GM23338 (cell line): ENCODE data around the gene PEX11A. TPM values are rescaled to one million over a fixed set of nuclear protein-coding genes. Genes with fewer than 3 reads are reported as not detected.
A peak's percentile ranks its signal among the peaks of the same experiment; 100 is the strongest.

Experiments
- ATAC-seq: fragments of 200-7000 bp; cut with Tn5 transposase; 3 replicates; pipeline ENCODE4 v1.9.1; 2020
- DNase-seq: peaks from one replicate; pipeline ENCODE4 v3.0.0-alpha.2; 2015; ENCODE audit warnings: low spot score
- H2AFZ ChIP-seq: fragments of 200-600 bp; sonication (generic); 2 replicates; pipeline ENCODE4 v1.8.0; 2016; ENCODE audit warnings: antibody characterized with exemption, mild to moderate bottlenecking, moderate library complexity
- H3F3A ChIP-seq: fragments of 200-600 bp; sonication (generic); replicated peaks from 2 replicates; pipeline ENCODE4 v1.8.0; 2017; ENCODE audit warnings: antibody characterized with exemption, mixed run types, low read depth
- H3K27ac ChIP-seq: fragments of 200-600 bp; sonication (generic); 2 replicates; pipeline ENCODE4 v1.6.1; 2016; ENCODE audit warnings: low read depth
- H3K27me3 ChIP-seq: fragments of 200-600 bp; sonication (generic); 2 replicates; pipeline ENCODE4 v1.8.0; 2016; ENCODE audit warnings: mild to moderate bottlenecking, mixed run types, moderate library complexity; ENCODE audit not compliant: insufficient read depth
- H3K36me3 ChIP-seq: fragments of 200-600 bp; sonication (generic); 2 replicates; pipeline ENCODE4 v1.8.0; 2016; ENCODE audit warnings: mild to moderate bottlenecking; ENCODE audit not compliant: insufficient read depth
- H3K4me1 ChIP-seq: fragments of 200-600 bp; sonication (generic); 2 replicates; pipeline ENCODE4 v1.8.0; 2016; ENCODE audit warnings: mild to moderate bottlenecking, moderate library complexity; ENCODE audit not compliant: insufficient read depth
- H3K4me2 ChIP-seq: fragments of 200-600 bp; sonication (generic); 2 replicates; pipeline ENCODE4 v1.7.1; 2017; ENCODE audit warnings: mixed run types
- H3K4me3 ChIP-seq: fragments of 200-600 bp; sonication (generic); 2 replicates; pipeline ENCODE4 v1.6.1; 2016; ENCODE audit warnings: mixed run types
- H3K79me2 ChIP-seq: fragments of 200-600 bp; sonication (generic); replicated peaks from 2 replicates; pipeline ENCODE4 v1.8.0; 2017; ENCODE audit warnings: mild to moderate bottlenecking; ENCODE audit not compliant: insufficient read depth
- H3K9me2 ChIP-seq: fragments of 200-600 bp; sonication (generic); 2 replicates; pipeline ENCODE4 v1.8.0; 2017; ENCODE audit not compliant: insufficient read depth
- H4K20me1 ChIP-seq: fragments of 200-600 bp; sonication (generic); replicated peaks from 2 replicates; pipeline ENCODE4 v1.8.0; 2017; ENCODE audit warnings: mild to moderate bottlenecking; ENCODE audit not compliant: insufficient read depth
- H3K27ac Mint-ChIP-seq: 2 replicates; pipeline ENCODE4 v1.8.0; 2020; ENCODE audit warnings: inconsistent platforms, mild to moderate bottlenecking, moderate library complexity, mixed read lengths
- H3K27me3 Mint-ChIP-seq: 3 replicates; pipeline ENCODE4 v1.8.0; 2022; ENCODE audit warnings: low read depth, mild to moderate bottlenecking, moderate library complexity, mixed read lengths, inconsistent platforms; ENCODE audit not compliant: insufficient read depth, poor library complexity
- H3K36me3 Mint-ChIP-seq: 3 replicates; pipeline ENCODE4 v1.8.0; 2021; ENCODE audit warnings: low read depth, mild to moderate bottlenecking, inconsistent platforms, moderate library complexity, mixed read lengths
- H3K4me1 Mint-ChIP-seq: 3 replicates; pipeline ENCODE4 v1.8.0; 2020; ENCODE audit warnings: mild to moderate bottlenecking, inconsistent platforms, mixed read lengths
- H3K4me3 Mint-ChIP-seq: 3 replicates; pipeline ENCODE4 v1.8.0; 2021; ENCODE audit warnings: moderate library complexity, mild to moderate bottlenecking, inconsistent platforms, mixed read lengths
- H3K9me3 Mint-ChIP-seq: 3 replicates; pipeline ENCODE4 v1.8.0; 2020; ENCODE audit warnings: moderate library complexity, mild to moderate bottlenecking, inconsistent platforms, mixed read lengths
- CREB1 ChIP-seq: fragments of 250-450 bp; sonication (Bioruptor Pico); IDR thresholded peaks from 2 replicates; pipeline ENCODE4 v1.5.0; 2020; ENCODE audit warnings: low read depth, mild to moderate bottlenecking, moderate library complexity
- POLR2AphosphoS5 ChIP-seq: IDR thresholded peaks from 2 replicates; pipeline ENCODE4 v1.6.1; 2016; ENCODE audit warnings: antibody characterized with exemption, low read depth
- ZNF331 ChIP-seq: fragments of 250-450 bp; sonication (Bioruptor Pico); IDR thresholded peaks from 2 replicates; pipeline ENCODE4 v1.5.0; 2020; ENCODE audit warnings: low read depth, mild to moderate bottlenecking, moderate library complexity
- polyA plus RNA-seq: library from polyadenylated mRNA; unstranded; fragments of >200 nt; fragmentation: Nextera tagmentation; extraction: Ambion mirVana; gene quantifications from 2 replicates; pipeline ENCODE4 v1.2.1, GENCODE V29; 2016
- total RNA-seq: library from RNA; depleted of rRNA; stranded (reverse); fragments of >200 nt; shearing (Covaris generic); gene quantifications from 2 replicates; pipeline ENCODE4 v1.2.3, GENCODE V29; 2014
- TF ChIP-seq, protein P1 (sequence below): IDR thresholded peaks from 2 replicates; pipeline ENCODE4 v1.6.1; 2016; ENCODE audit warnings: antibody characterized with exemption
- TF ChIP-seq, protein P2 (sequence below): fragments of 250-450 bp; sonication (Bioruptor Pico); IDR thresholded peaks from 2 replicates; pipeline ENCODE4 v1.5.0; 2020; ENCODE audit warnings: mild to moderate bottlenecking, moderate library complexity

Gene PEX11A
- total and polyA plus RNA-seq, 2 experiments from 2014 or later: 2.1 to 4.8 TPM

DNA sequence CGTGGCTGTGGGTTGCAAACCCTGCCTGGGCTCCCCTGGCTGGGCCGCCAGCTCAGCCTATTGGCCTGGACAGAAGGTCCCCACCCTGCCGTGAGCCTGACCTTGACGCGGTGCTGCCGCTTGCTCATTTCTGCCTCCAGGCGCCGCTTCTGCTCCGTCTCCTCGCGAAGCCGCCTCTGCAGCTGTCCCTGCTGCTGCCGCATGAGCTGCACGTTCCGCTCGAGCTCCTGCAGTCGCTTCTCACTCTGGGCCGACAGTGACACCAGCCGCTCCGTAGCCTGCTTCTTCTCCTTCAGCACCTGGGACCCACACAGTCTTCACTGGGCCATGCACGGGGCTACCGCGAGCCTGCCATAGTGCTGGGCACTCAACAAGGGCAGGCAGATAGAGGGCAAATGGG, 57.0 kb downstream of the PEX11A start:
- TF ChIP-seq CREB1 (CRISPR knock-in tag): no peak
- no peak for TF ChIP-seq POLR2AphosphoS5
- TF ChIP-seq, protein P1, sequence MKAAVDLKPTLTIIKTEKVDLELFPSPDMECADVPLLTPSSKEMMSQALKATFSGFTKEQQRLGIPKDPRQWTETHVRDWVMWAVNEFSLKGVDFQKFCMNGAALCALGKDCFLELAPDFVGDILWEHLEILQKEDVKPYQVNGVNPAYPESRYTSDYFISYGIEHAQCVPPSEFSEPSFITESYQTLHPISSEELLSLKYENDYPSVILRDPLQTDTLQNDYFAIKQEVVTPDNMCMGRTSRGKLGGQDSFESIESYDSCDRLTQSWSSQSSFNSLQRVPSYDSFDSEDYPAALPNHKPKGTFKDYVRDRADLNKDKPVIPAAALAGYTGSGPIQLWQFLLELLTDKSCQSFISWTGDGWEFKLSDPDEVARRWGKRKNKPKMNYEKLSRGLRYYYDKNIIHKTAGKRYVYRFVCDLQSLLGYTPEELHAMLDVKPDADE: no peak
- Histone ChIP-seq H3K4me3 (no peak overlapping the region), H3K9me2 (no peaks in the 10 kb centered on the region), H3K27ac (no peak overlapping the region), H3K27me3 (no peaks in the 10 kb centered on the region), H3K4me1 (no peaks in the 10 kb centered on the region), H3F3A (no peaks in the 10 kb centered on the region), H4K20me1 (no peaks in the 10 kb centered on the region; the same call in 1 of the 2 replicates), H2AFZ (no peak overlapping the region), H3K4me2 (no peak overlapping the region), H3K79me2 (no peaks in the 10 kb centered on the region), H3K36me3 (peaks cover 29% of the 10 kb centered on the region)
- Mint-ChIP-seq H3K27me3 (peaks cover 36% of the 10 kb centered on the region), H3K9me3 (peaks cover 63% of the 10 kb centered on the region), H3K27ac (no peak overlapping the region), H3K36me3 (peaks cover 80% of the 10 kb centered on the region), H3K4me3 (no peak overlapping the region), H3K4me1 (no peaks in the 10 kb centered on the region)
- ATAC-seq (no peak), DNase-seq (no peak)

DNA sequence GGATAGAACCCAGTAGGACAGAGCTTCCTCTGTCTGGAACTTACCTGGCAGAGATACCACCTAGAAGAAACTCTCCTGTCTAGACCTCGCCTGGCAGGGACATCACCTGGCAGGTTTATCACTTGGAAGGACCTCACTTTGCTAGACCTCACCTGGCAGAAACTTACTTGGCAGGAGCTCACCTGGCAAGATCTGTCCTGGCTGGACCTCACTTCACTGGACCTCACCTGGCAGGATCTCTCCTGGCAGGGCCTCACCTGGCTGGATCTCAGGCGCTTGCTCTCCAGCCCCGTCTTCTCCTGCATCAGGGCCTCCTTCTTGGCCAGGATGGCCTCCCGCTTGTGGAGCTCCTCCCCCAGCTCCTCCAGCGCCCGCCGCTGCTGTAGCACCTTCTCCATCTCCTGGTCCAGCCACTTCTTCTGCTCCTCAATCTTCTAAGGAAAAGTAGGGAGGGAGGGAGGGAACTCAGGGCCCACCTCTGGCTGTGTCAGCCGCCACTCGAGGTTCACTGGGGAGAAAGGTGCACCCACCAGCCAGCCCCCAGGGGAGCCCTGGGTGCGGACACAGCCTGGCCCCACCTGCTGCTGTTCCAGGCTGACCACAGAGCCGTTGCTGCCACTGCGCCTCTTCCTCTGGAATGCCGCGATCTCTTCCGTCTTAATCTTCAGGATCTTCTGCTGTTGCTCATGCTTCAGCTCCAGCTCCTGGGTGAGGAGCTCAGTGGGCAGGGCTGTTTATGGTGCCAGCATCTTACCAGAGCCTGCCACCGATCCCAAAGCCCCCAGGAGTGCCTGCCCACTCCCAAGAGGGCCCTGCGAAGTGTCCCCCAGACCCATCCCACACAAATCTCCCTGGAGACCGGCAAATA, 57.8 kb downstream of the PEX11A start:
- peaks cover 35% of the 10 kb centered on the region for H3K36me3 ChIP-seq
- H3K4me3 Mint-ChIP-seq: no peak overlapping the region
- no peaks in the 10 kb centered on the region for H3K79me2 ChIP-seq
- no peak overlapping the region for H3K27ac Mint-ChIP-seq
- DNase-seq (no peak), ATAC-seq (no peak)
- H3K4me3 ChIP-seq: no peak overlapping the region
- TF ChIP-seq POLR2AphosphoS5 (peak; percentile 15; the same call in 1 of the 2 replicates), ZNF331 (CRISPR knock-in tag) (no peak)
- TF ChIP-seq, protein P2, sequence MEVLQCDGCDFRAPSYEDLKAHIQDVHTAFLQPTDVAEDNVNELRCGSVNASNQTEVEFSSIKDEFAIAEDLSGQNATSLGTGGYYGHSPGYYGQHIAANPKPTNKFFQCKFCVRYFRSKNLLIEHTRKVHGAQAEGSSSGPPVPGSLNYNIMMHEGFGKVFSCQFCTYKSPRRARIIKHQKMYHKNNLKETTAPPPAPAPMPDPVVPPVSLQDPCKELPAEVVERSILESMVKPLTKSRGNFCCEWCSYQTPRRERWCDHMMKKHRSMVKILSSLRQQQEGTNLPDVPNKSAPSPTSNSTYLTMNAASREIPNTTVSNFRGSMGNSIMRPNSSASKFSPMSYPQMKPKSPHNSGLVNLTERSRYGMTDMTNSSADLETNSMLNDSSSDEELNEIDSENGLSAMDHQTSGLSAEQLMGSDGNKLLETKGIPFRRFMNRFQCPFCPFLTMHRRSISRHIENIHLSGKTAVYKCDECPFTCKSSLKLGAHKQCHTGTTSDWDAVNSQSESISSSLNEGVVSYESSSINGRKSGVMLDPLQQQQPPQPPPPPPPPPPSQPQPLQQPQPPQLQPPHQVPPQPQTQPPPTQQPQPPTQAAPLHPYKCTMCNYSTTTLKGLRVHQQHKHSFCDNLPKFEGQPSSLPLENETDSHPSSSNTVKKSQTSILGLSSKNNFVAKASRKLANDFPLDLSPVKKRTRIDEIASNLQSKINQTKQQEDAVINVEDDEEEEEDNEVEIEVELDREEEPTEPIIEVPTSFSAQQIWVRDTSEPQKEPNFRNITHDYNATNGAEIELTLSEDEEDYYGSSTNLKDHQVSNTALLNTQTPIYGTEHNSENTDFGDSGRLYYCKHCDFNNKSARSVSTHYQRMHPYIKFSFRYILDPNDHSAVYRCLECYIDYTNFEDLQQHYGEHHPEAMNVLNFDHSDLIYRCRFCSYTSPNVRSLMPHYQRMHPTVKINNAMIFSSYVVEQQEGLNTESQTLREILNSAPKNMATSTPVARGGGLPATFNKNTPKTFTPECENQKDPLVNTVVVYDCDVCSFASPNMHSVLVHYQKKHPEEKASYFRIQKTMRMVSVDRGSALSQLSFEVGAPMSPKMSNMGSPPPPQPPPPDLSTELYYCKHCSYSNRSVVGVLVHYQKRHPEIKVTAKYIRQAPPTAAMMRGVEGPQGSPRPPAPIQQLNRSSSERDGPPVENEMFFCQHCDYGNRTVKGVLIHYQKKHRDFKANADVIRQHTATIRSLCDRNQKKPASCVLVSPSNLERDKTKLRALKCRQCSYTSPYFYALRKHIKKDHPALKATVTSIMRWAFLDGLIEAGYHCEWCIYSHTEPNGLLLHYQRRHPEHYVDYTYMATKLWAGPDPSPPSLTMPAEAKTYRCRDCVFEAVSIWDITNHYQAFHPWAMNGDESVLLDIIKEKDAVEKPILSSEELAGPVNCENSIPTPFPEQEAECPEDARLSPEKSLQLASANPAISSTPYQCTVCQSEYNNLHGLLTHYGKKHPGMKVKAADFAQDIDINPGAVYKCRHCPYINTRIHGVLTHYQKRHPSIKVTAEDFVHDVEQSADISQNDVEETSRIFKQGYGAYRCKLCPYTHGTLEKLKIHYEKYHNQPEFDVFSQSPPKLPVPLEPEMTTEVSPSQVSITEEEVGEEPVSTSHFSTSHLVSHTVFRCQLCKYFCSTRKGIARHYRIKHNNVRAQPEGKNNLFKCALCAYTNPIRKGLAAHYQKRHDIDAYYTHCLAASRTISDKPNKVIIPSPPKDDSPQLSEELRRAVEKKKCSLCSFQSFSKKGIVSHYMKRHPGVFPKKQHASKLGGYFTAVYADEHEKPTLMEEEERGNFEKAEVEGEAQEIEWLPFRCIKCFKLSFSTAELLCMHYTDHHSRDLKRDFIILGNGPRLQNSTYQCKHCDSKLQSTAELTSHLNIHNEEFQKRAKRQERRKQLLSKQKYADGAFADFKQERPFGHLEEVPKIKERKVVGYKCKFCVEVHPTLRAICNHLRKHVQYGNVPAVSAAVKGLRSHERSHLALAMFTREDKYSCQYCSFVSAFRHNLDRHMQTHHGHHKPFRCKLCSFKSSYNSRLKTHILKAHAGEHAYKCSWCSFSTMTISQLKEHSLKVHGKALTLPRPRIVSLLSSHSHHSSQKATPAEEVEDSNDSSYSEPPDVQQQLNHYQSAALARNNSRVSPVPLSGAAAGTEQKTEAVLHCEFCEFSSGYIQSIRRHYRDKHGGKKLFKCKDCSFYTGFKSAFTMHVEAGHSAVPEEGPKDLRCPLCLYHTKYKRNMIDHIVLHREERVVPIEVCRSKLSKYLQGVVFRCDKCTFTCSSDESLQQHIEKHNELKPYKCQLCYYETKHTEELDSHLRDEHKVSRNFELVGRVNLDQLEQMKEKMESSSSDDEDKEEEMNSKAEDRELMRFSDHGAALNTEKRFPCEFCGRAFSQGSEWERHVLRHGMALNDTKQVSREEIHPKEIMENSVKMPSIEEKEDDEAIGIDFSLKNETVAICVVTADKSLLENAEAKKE (CRISPR knock-in tag): no peak
- TF ChIP-seq, protein P1: no peak
- peaks cover 60% of the 10 kb centered on the region for H3K9me3 Mint-ChIP-seq
- H3K4me2 ChIP-seq: no peak overlapping the region
- no peak overlapping the region for H2AFZ ChIP-seq
- H3K27me3 ChIP-seq: no peaks in the 10 kb centered on the region
- no peak overlapping the region for H3K27ac ChIP-seq
- H3F3A ChIP-seq: 0 out of 2 replicates have a peak, but pooled peaks cover 3% of the 10 kb centered on the region
- H3K4me1 ChIP-seq: no peaks in the 10 kb centered on the region
- H3K9me2 ChIP-seq: no peaks in the 10 kb centered on the region
- H3K27me3 Mint-ChIP-seq: peaks cover 36% of the 10 kb centered on the region
- H3K4me1 Mint-ChIP-seq: no peaks in the 10 kb centered on the region
- H4K20me1 ChIP-seq: no peaks in the 10 kb centered on the region; the same call in 1 of the 2 replicates
- H3K36me3 Mint-ChIP-seq: peaks cover 85% of the 10 kb centered on the region
